ENCODE results near the gene CDC42BPB.

Gene CDC42BPB

DNA sequence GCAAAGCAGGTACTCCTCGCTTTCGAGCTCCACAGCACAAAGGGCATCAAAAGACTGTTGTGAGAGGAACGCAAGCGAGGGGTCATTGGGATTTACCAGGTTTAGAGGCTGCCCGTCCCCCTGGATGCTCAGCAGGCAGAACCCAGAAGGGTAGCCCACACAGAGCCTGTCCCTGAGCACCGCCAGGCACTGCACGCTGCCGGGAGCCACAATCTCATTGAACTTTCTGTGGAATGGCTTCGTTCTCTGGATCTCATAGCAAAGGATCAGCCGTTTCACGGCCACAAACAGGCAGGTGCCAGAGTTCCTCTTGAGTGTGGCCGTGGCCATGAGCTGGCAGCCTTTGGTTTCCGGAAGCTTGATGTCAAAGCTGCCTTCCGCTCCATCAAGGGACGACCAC, 113.4 kb downstream of the CDC42BPB start (continued):
- TF ChIP-seq, protein P1, sequence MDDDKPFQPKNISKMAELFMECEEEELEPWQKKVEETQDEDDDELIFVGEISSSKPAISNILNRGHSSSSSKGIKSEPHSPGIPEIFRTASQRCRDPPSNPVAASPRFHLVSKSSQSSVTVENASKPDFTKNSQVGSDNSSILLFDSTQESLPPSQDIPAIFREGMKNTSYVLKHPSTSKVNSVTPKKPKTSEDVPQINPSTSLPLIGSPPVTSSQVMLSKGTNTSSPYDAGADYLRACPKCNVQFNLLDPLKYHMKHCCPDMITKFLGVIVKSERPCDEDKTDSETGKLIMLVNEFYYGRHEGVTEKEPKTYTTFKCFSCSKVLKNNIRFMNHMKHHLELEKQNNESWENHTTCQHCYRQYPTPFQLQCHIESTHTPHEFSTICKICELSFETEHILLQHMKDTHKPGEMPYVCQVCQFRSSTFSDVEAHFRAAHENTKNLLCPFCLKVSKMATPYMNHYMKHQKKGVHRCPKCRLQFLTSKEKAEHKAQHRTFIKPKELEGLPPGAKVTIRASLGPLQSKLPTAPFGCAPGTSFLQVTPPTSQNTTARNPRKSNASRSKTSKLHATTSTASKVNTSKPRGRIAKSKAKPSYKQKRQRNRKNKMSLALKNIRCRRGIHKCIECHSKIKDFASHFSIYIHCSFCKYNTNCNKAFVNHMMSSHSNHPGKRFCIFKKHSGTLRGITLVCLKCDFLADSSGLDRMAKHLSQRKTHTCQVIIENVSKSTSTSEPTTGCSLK (tag by site-specific recombination; IDR thresholded peaks at IDR 0.05) = no peak
- TF ChIP-seq ZNF24 (tag by site-specific recombination; IDR thresholded peaks at IDR 0.05) = no peak

DNA sequence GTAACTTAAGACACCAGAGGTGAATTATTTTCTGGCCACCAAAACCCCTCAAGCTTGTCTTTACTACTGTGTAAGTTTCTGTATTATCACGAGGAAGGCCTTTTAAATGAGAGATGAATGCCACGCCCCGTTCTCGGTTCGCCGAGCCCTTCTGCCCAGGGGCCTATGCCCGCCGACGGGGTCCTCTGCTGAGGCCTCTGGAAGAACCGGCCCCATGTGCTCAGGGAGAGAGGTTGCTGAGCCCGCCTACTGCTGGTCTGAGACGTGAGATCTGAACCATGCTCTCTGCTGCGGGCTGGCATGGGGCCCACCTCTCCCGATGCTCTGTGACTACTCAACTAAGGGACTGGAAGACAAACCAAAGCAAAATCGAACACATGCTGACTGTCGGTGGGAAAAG, 113.9 kb downstream of the CDC42BPB start:
- Histone ChIP-seq H3K9me3 (ENCODE audit: control insufficient read depth, insufficient read depth, low read depth, low read length) (no peaks in the 10 kb centered on the region), H3K4me3 (ENCODE audit: low read depth, low read length) (no peak overlapping the region), H3K36me3 (ENCODE audit: control insufficient read depth in 2 of 2, insufficient read depth in 1 of 2, low read length in 2 of 2) (peaks cover 4 to 86% of the 10 kb centered on the region in 2 experiments; a peak in 2 of 3 replicates), H3K27ac (ENCODE audit: extremely low read depth, low read depth, low read length) (no peak overlapping the region), H3K4me1 (ENCODE audit: control insufficient read depth, insufficient read depth, low read length) (no peaks in the 10 kb centered on the region)
- POLR2A ChIA-PET = no interaction called here
- CTCF ChIA-PET = interaction anchor here (0.6 kb wide), 1 partner anchor 13 kb away, joined by 3 read pairs; no protein-coding TSS in a partner anchor
- TF ChIP-seq ZBTB7A (tag by site-specific recombination; IDR thresholded peaks at IDR 0.05; ENCODE audit: low read depth) = no peak
- TF ChIP-seq ZNF175 (tag by site-specific recombination; IDR thresholded peaks at IDR 0.05) = no peak

DNA sequence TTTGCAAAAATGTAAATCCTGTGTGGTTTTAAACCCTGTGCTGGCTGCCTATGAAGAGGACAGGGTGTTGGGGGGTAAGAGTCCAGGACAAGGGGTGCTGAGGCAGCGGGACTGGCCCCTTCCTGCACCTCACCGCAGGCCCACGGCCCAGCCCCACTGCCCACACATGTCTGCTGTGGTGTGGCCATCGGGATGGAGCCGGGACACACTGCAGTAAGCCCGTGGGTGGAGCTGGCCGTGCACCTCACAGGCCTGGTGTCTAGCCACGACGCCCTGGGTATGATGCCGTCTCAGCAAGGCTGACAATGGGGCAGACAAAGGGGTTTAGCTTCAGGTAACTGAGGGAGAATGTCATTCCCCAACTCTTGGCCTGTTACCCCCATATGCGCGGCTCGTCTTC, 115.3 kb downstream of the CDC42BPB start:
- H3K9me3 ChIP-seq (ENCODE audit: control insufficient read depth, insufficient read depth, low read depth, low read length) = no peaks in the 10 kb centered on the region
- H3K4me3 ChIP-seq (ENCODE audit: low read depth, low read length) = no peak overlapping the region
- peaks cover 4 to 92% of the 10 kb centered on the region in 2 experiments; a peak in 2 of 3 replicates for H3K36me3 ChIP-seq (ENCODE audit: control insufficient read depth in 2 of 2, insufficient read depth in 1 of 2, low read length in 2 of 2)
- no peak for TF ChIP-seq ZNF837 (tag by site-specific recombination; IDR thresholded peaks at IDR 0.05)
- TF ChIP-seq EGR2 (tag by site-specific recombination; IDR thresholded peaks at IDR 0.05; ENCODE audit: low read depth) = peak; percentile 25
- ChIA-PET POLR2A (no interaction called here), CTCF (no interaction called here)
- no peaks in the 10 kb centered on the region for H3K4me1 ChIP-seq (ENCODE audit: control insufficient read depth, insufficient read depth, low read length)
- H3K27ac ChIP-seq (ENCODE audit: extremely low read depth, low read depth, low read length) = no peak overlapping the region

DNA sequence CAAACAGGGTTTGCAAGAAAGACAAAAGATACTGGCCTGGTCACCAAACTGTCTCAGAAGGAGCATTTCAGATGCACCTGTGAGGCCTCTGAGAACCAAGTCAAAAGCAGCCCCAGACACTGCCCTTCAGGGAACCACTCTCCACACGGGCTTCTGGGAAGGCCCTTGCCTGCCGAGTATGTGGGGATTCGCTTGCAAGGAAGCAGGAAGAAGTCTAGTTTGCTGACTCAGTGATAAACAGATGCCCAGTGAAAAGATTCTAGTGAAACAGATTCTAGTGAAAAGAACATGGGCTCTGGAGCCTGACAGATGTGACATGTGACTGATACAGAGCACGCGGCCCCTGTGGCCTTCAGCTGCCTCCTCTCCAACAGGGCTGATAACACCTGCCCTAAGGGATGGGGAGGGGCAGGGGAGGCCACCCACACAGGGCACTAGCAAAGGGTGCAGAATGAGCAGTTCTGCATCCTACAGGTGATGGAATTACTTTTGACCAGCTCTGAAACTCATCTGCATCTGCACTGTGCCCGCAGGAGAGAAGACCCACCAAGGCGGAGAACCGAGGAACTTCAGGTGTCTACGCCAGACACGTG, 115.8 kb downstream of the CDC42BPB start:
- no peak overlapping the region for H3K4me3 ChIP-seq (ENCODE audit: low read depth, low read length)
- POLR2A ChIA-PET = no interaction called here
- H3K4me1 ChIP-seq (ENCODE audit: control insufficient read depth, insufficient read depth, low read length) = no peaks in the 10 kb centered on the region
- H3K9me3 ChIP-seq (ENCODE audit: control insufficient read depth, insufficient read depth, low read depth, low read length) = no peaks in the 10 kb centered on the region
- H3K27ac ChIP-seq (ENCODE audit: extremely low read depth, low read depth, low read length) = no peak overlapping the region
- CTCF ChIA-PET = no interaction called here
- H3K36me3 ChIP-seq (ENCODE audit: control insufficient read depth in 2 of 2, insufficient read depth in 1 of 2, low read length in 2 of 2) = peaks cover 4 to 89% of the 10 kb centered on the region in 2 experiments; a peak in 2 of 3 replicates
- TF ChIP-seq ZNF114 (tag by site-specific recombination; IDR thresholded peaks at IDR 0.05) (no peak), SCRT1 (tag by site-specific recombination; IDR thresholded peaks at IDR 0.05; ENCODE audit: borderline replicate concordance) (no peak), ZNF133 (tag by site-specific recombination; IDR thresholded peaks at IDR 0.05) (no peak)
- TF ChIP-seq, protein P2, sequence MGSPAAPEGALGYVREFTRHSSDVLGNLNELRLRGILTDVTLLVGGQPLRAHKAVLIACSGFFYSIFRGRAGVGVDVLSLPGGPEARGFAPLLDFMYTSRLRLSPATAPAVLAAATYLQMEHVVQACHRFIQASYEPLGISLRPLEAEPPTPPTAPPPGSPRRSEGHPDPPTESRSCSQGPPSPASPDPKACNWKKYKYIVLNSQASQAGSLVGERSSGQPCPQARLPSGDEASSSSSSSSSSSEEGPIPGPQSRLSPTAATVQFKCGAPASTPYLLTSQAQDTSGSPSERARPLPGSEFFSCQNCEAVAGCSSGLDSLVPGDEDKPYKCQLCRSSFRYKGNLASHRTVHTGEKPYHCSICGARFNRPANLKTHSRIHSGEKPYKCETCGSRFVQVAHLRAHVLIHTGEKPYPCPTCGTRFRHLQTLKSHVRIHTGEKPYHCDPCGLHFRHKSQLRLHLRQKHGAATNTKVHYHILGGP (tag by site-specific recombination; IDR thresholded peaks at IDR 0.05) = no peak
- TF ChIP-seq, protein P3, sequence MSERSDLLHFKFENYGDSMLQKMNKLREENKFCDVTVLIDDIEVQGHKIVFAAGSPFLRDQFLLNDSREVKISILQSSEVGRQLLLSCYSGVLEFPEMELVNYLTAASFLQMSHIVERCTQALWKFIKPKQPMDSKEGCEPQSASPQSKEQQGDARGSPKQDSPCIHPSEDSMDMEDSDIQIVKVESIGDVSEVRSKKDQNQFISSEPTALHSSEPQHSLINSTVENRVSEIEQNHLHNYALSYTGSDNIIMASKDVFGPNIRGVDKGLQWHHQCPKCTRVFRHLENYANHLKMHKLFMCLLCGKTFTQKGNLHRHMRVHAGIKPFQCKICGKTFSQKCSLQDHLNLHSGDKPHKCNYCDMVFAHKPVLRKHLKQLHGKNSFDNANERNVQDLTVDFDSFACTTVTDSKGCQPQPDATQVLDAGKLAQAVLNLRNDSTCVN (tag by site-specific recombination; optimal IDR thresholded peaks at IDR 0.05) = no peak
- TF ChIP-seq, protein P4, sequence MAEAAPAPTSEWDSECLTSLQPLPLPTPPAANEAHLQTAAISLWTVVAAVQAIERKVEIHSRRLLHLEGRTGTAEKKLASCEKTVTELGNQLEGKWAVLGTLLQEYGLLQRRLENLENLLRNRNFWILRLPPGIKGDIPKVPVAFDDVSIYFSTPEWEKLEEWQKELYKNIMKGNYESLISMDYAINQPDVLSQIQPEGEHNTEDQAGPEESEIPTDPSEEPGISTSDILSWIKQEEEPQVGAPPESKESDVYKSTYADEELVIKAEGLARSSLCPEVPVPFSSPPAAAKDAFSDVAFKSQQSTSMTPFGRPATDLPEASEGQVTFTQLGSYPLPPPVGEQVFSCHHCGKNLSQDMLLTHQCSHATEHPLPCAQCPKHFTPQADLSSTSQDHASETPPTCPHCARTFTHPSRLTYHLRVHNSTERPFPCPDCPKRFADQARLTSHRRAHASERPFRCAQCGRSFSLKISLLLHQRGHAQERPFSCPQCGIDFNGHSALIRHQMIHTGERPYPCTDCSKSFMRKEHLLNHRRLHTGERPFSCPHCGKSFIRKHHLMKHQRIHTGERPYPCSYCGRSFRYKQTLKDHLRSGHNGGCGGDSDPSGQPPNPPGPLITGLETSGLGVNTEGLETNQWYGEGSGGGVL (tag by site-specific recombination; IDR thresholded peaks at IDR 0.05) = no peak
- TF ChIP-seq, protein P5, sequence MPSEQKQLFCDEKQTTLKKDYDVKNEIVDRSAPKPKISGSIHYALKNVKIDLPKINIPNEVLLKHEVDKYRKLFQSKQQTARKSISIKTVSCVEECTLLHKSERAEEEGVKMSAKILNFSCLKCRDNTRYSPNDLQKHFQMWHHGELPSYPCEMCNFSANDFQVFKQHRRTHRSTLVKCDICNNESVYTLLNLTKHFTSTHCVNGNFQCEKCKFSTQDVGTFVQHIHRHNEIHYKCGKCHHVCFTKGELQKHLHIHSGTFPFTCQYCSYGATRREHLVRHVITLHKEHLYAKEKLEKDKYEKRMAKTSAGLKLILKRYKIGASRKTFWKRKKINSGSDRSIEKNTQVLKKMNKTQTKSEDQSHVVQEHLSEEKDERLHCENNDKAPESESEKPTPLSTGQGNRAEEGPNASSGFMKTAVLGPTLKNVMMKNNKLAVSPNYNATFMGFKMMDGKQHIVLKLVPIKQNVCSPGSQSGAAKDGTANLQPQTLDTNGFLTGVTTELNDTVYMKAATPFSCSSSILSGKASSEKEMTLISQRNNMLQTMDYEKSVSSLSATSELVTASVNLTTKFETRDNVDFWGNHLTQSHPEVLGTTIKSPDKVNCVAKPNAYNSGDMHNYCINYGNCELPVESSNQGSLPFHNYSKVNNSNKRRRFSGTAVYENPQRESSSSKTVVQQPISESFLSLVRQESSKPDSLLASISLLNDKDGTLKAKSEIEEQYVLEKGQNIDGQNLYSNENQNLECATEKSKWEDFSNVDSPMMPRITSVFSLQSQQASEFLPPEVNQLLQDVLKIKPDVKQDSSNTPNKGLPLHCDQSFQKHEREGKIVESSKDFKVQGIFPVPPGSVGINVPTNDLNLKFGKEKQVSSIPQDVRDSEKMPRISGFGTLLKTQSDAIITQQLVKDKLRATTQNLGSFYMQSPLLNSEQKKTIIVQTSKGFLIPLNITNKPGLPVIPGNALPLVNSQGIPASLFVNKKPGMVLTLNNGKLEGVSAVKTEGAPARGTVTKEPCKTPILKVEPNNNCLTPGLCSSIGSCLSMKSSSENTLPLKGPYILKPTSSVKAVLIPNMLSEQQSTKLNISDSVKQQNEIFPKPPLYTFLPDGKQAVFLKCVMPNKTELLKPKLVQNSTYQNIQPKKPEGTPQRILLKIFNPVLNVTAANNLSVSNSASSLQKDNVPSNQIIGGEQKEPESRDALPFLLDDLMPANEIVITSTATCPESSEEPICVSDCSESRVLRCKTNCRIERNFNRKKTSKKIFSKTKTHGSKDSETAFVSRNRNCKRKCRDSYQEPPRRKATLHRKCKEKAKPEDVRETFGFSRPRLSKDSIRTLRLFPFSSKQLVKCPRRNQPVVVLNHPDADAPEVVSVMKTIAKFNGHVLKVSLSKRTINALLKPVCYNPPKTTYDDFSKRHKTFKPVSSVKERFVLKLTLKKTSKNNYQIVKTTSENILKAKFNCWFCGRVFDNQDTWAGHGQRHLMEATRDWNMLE (tag by site-specific recombination; conservative IDR thresholded peaks at IDR 0.05; ENCODE audit: low read depth) = no peak
